NCI-H1930 (cell line): ENCODE data around the gene DSG4.

Experiments used
- DNase-seq, 2 experiments: peaks; one replicate each; lab custom pipeline; 2025; lab: John Stamatoyannopoulos, UW

Gene DSG4

DNA sequence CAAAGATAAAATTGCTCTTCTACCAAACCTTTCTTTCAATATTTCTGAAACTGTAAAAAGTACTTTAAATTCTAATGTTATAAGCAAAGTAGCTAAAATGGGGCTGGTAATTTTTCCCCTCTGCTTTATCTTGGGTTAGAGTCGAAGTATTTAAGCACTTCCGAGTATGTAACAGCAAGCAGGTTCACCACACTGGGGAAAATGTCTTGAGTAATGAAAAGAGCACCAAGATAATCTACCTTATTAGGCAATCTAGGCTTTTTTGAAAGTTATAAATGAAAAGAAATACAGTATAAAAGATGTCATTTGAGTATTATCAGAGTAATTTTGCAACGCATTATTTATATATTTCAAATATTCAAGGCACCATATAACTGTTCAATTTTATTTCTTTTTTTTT is 70.3 kb downstream of the DSG4 start:
- no peak for DNase-seq

DNA sequence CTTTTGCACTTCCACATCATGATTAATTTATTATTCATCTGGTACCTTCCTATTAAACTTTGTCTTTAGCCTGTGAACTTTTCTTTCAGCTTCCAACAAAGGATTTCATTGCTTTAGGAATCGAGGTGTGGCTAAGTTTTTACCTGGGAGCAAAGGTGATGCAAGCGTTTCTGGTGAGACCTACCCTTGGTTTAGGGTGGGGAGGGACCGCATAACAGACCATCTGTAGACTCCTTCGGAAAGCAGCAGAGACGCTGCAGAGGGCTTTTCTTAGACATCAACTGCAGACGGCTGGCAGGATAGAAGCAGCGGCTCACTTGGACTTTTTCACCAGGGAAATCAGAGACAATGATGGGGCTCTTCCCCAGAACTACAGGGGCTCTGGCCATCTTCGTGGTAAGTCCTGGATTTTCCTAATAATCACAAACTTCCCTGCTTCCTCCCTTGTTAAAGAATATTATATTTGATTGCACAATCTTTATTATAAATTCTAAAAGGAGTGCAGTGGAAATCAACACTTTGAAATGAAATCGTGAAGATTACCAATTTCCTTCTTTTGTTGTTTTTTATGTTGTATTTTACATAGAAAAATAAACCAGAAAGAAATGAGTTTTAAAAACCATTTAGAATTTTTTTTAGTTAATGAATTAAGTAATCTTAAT is 71.1 kb downstream of the DSG4 start, which contains the start of gene DSG3:
Gene DSG3 (plus strand): TSS at position 212 of the 662 bp plus-strand sequence. CDS start 137 bp downstream, at position 349.
- no peak for DNase-seq

DNA sequence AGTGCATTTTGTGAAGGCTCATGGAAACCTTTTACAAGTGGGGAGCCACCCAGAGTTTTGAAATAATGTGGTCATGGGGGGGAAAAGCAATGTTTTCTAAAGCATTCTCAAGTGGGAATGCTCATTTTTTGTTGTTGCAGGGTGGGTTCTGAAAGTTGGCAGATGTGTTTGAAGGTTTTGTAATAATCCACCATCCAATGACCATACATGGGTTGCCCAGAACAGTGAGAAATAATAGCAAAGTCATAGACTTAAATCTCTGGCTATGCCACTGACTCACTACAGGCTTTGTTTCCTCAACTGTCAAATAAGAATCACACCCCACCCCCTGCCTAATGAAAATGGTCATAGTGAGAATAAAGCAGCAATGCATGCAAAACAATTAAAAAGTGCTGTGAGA is 73.8 kb downstream of the DSG4 start:
- DNase-seq = no peak

DNA sequence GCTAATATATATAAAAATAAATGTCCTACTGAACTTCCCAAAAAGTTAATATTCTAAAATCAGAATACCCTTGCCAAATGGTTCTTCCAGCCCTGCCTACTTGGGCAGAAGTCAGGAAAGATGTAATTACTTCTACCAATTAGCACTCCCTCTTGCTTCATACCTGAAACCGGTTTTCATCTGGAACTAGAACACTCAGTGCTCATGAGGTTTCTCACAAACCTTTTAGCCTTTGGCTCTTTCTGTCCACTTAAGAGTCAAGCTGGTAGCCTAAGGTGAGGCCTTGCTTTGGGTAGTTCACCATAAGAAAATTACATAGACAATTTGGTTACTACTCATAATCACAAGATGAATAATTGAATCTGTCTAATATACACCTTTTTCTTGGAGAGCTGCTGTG is 75.0 kb downstream of the DSG4 start:
- no peak for DNase-seq

DNA sequence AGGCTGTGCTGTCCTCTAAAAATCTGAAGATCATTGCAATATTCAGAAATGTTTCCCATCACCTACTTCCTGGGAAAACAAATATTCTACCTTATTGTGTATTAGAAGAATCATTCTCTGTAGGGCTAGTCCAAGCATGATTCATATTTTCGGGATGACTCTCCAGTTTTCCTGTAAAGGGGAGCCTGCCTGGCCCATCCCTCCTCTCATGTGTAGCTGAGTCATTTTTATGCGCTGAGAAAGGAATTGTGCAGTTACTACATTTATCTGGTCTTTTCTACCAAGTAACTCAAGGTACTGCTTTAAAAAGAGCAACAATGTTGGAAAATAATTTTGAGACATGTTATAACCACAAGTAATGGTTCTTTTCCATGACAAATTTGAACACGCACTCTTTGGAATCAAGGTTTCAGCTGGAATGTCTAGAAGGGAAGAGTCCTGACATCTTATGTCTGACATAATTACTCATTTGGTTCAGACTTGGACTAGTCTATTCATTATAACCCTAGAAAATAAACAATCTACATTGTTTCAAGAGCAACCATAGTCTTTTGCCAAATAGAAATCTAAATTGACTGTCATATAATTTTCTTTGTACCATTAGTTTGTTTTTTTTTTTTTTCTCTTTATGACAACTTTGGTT is 77.6 kb downstream of the DSG4 start:
- DNase-seq = no peak
